NCI-H128 (cell line): ENCODE data around the gene KIF4A.
"Not testable (repeated sequence)": the region's sequence is repeated elsewhere in the genome, so short reads cannot be mapped to it uniquely, and the experiment has no call there.

Source experiments
- DNase-seq: peaks from one replicate; lab custom pipeline; 2025; ENCODE audit not compliant: unreplicated experiment; lab: John Stamatoyannopoulos, UW

Gene KIF4A

DNA sequence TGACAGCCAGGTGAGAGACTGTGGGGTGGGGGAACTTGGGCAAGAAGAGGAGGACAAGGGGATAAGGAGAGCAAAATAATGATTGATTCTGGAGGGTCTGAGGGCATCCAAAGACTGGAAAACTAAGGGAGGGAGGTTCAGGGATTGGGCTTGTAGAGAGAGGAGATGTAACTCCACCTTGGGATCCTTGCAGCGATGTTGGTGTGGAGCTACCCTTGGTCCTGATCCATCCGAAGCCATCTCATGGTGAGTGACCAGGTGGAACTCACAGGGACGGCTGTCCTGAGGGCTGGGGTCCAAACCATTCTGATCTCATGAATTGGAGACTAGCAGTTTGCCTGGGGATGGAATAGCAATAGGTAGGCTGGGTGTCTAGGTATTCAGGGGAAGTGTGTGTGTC lies 9.3 kb upstream of the KIF4A start:
- no peak for DNase-seq

DNA sequence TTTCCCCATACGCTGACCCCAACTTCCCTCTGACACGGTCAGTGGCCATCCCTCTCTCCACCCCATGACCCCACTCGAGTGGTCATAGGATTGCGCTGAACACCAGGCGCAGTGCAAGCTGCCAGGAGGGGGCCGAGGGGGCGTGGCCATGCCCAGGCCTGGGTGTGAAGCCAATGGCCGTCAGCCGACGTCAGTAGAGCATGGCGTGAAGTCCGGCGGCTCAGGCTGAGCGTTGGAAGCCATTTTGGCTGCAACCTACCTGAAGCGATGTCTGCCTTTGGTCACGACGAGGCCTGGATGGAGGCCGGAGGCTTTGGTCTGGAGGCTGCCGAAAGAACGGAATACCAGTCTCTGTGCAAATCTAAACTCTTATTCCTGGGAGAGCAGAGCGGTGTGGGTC lies 8.0 kb upstream of the KIF4A start, which contains the start of gene RAB41:
Gene RAB41 (plus strand): TSS at position 222 of the 400 bp plus-strand sequence. CDS start 46 bp downstream, at position 268.
- no peak for DNase-seq

DNA sequence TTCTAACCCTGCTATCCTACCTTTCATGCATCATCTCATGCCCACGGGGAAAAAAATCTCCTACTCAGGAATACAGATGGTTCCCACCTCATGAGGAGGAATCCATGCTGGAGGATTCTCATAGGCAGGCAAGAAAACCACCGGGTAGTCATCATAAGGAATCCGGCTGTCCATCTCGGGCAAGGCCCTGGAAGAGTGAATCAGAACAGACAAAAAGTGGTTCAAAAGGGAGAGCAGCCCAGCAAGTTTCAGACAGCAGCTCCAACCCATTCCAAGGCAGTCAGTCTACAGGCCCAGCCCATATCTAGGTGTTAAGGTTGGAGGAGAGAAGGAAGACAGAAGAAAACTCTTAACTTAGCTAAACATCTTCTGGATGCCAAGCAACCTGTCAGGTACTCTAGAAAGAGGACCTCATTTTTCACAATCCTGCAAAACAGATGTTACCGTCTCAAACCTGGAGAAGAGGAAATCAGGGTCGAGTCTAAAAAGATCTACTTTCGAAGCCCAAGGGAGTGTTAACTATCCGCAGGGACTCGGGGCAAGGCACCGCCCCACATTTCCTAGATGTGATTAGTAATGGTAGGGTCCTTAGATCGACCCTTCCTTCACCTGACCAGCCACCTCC lies 624 bp upstream of the KIF4A start:
- DNase-seq = no peak

DNA sequence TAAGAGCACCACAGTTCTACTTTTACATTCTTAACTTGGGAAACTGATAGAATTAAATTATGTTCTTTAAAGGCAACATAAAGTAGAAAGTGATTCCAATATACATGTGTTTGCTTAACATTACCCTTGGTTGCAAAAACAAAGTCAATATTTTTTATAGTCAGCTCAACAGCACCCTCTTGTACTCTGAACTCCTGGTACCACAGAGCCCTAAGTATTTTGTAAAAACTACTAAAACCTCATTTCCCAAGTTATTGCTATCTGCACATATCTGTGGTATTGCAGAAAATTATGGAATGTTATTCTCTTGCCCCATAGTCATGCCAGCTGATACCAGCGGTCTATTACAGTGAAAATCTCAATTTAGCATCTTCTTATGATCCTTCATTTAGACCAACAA lies 2.9 kb downstream of the KIF4A start:
- no peak for DNase-seq

DNA sequence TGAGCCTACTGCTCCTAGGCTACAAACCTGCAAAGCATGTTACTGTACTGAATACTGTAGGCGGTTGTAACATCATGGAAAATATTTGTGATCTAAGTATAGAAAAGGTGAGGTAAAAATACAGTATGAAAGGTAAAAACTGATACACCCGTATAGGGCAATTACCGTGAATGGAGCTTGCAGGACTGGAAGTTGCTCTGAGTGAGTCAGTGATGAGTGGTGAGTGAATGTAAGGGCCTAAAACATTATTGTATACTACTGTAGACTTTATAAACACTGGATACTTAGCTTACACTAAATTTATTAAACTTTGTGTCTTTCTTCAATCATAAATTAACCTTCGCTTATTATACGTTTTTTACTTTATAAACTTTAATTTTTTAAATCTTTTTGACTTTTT lies 3.7 kb downstream of the KIF4A start:
- DNase-seq = no peak

DNA sequence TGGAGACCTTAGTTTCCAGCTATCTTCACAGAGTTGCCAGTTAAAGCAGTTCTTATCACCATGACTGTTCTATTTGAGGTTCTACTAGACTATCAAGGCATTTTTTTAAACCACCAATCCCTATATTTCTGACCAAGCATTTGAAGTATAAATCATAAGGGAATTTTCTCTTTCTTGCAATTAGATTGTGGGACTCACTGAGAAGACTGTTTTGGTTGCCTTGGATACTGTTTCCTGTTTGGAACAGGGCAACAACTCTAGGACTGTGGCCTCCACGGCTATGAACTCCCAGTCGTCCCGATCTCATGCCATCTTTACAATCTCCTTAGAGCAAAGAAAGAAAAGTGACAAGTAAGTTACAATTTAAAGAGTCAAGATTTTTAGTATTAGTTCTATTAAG lies 11.8 kb downstream of the KIF4A start:
- no peak for DNase-seq

DNA sequence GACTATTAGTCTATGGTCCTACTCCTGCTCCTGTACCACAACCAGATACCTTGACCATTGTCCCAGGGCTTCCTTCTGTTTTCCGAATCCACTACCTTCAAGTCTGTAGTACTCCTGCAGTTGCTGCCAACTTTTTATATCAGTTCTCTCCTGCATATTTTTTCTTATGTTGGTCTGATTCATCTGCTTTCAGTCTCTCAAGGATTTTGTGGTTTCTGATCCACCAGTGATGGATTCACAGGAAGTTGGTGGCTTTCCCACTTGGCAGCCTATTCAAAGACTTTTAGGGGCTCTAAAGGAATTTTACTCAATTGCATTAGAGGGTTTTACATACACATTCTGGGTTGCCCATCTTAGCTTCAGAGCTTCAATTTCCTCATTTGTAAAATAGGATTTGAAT lies 23.6 kb downstream of the KIF4A start:
- DNase-seq = no peak

DNA sequence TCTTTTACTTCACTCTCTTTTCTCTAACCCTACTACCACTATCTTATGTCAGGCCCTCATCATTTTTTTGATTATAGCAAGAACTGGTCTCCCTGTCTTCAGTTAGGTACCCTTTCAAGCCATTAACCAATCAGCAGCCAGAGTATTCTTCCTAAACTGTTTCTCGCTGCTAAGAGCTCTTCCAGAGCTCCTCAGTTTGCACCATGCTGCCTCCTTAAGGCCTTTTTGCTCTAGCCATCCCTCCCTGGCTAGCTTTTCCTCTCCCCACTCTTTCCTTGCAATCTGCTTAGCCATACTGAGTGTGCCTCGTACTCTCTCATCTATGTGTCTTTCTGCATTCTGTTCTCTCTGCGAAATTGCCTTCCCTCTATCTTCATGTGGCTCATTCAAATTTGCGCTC lies 32.9 kb downstream of the KIF4A start:
- DNase-seq = no peak

DNA sequence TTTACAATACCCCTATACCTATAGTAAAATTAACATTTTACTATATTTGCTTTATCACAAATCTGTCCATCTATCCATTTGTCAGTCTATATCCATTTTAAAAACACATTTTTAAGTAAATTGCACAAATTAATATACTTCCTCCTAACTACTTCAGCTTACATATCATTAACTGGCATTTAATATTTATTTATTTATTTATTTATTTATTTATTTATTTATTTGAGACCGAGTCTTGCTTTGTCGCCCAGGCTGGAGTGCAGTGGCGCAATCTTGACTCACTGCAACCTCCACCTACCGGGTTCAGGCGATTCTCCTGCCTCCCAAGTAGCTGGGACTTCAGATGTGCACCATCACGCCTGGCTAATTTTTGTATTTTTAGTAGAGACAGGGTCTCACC lies 33.7 kb downstream of the KIF4A start:
- DNase-seq = not testable (repeated sequence)

DNA sequence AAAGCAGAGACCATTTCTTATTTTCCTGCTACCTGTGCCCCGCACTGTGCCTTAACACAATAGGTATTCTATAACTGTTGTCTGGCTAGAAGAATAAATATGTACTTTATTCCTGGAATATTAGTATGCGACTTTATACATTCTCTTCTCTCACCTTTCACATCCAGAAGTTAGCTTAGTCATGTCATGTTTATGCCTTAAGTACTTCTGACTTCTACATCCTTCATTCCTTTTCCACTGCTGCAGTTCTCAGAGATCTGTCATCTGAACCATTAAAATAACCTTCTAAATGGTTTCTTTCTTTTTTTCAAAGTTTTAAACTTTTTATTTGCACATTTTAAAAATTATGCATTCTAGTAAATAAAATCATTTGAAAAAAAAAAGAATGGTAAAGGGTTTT lies 34.4 kb downstream of the KIF4A start:
- DNase-seq = no peak

DNA sequence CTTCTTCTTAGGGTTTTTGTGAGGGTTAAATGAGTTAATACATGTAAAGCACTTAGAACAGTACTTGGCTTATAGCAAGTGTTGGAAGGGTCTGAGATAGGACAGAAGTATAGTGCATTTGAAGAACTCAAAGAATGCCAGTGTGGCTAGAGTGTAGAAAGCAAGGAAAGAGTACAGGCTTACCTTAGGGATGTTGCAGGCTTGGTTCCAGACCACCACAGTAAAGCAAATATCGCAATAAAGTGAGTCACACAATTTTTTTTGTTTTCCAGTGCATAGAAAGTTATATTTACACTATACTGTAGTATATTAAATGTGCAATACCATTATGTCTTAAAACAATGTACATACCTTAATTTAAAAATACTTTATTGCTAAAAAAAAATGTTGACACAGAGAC lies 41.3 kb downstream of the KIF4A start:
- no peak for DNase-seq

DNA sequence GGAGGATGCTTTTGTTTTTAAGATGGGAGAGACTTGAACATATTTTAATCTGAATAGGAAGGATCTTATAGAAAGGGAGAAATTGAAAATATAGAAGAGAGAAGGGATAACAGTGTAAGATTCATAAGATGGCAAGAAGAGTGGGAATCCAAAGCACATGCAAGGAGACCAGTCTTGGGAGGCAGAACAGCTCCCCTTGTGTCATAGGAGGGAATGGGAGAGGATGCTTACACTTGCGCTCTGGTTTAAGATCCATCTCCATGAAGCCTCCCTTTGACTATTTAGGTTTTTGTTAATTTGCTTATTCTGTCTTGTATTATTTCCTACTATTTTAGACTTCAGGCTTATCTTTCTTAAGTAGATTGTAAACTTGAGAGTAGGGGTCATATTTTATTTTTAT lies 42.7 kb downstream of the KIF4A start:
- no peak for DNase-seq

DNA sequence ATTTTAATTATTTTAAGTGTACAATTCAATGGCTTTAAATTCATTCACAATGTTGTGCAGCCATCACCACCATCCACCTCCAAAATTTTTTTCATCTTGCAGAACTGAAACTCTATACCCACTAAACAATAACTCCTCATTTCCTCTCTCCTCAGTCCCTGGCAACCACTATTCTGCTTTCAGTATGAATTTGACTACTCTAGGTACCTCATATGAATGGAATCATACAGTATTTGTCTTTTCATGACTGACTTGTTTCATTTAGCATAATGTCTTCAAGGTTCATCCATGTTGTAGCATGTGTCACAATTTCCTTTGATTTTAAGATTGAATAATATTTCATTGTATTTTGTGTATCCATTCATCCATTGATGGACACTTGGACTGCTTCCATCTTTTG lies 46.9 kb downstream of the KIF4A start:
- no peak for DNase-seq

DNA sequence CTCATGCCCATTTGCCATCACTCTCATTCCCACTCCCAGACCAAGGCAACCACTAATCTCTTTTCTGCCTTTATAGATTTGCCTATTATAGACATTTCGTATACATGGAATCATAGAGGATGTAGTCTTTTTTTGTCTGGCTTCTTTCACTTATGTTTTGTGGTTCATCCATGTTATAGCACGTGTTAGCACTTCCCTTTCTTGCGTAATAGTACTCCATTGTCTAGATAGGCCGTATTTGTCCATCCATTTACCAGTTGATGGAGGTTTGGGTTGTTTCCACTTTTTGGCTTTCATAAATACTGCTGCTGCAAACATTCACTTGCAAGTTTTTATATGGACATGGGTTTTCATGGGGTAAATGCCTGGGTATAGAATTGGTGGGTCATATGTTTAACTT lies 48.4 kb downstream of the KIF4A start:
- DNase-seq = no peak

DNA sequence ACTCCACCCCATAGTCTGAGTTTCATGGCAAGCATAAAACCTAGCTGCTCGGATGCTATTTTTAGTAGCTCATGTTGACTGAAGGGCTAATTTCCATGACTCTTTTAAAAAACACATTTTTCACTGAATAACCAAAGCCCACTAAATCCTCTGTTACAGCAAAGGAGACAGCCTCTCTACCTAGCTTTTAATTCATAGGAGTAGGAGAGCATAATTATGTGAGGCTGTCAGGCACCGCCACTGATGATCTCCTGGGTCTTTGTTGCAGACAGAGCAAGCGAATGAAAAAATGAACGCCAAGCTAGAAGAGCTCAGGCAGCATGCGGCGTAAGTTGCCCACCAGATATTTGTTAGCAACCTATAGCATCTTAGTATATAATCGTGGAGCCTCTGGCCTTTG lies 53.5 kb downstream of the KIF4A start:
- no peak for DNase-seq

DNA sequence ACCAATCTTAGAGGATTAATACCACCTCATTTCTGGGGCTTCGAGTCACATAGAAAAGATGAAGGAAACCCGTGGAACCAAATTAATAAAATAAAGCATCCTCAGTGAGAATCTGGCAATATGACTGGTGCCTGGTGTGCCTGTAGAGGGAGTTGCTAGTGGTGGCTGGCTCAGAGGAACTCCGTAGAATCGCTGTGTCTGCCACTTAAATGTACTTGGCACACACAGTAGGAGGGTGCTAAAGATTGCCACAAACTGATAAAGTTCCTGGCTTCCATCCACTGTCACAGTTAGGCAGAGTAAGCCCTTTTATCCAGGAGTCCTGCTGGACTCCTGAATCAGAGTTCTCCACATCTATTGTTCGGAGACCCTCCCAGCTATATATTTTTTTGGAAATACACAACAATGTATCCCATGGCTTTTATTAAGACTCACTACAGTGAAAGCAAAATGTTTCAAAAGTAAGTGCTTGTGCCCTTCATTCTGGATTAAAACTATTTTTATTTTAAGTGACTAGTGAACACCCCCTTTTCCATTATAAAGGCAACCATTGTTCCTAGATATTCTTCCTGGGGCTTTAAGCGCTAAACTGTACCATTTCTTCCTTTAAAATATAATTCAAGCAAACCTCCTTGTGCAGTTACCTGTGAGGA lies 56.6 kb downstream of the KIF4A start:
- no peak for DNase-seq

DNA sequence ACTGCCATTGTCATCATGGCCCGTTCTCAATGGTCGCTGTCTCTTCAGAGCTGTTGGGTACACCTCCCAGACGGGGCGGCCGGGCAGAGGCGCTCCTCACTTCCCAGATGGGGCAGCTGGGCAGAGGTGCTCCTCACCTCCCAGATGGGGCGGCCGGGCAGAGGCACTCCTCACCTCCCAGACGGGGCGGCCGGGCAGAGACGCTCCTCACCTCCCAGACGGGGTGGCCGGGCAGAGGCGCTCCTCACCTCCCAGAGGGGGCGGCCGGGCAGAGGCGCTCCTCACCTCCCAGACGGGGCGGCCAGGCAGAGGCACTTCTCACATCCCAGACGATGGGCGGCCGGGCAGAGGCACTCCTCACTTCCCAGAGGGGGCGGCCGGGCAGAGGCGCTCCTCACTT lies 58.9 kb downstream of the KIF4A start:
- DNase-seq = not testable (repeated sequence)

DNA sequence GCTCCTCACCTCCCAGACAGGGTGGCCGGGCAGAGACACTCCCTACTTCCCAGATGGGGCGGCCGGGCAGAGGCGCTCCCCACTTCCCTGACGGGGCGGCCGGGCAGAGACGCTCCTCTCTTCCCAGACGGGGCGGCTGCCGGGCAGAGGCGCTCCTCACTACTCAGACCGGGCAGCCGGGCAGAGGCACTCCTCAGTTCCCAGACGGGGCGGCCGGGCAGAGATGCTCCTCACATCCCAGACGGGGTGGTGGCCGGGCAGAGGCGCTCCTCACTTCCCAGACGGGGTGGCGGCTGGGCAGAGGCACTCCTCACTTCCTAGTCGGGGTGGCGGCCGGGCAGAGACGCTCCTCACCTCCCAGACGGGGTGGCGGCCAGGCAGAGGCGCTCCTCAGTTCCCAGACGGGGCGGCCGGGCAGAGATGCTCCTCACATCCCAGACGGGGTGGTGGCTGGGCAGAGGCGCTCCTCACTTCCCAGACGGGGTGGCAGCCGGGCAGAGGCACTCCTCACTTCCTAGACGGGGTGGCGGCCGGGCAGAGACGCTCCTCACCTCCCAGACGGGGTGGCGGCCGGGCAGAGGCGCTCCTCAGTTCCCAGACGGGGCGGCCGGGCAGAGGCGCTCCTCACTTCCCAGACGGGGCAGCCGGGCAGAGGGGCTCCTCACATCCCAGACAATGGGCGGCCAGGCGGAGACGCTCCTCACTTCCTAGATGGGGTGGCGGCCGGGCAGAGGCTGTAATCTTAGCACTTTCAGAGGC lies 59.6 kb downstream of the KIF4A start:
- not testable (repeated sequence) for DNase-seq

DNA sequence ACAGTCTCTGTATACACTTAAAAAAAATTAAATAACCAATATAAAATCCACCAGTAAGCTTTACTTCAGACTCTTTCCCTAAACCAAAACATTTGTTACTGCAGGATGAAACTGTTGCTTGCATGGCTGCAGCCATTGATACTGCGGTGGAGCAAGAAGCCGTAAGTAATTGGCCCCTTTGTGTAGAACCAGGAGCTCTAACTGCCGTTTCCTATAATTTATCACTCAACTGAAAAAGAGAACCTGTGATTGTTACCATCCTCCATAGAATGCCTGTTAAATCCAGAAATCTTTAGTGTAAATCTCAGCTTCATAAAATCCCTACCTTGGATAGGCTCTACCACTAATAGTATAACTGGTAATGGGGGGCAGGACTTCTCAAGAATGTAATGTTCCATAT lies 62.6 kb downstream of the KIF4A start:
- no peak for DNase-seq

DNA sequence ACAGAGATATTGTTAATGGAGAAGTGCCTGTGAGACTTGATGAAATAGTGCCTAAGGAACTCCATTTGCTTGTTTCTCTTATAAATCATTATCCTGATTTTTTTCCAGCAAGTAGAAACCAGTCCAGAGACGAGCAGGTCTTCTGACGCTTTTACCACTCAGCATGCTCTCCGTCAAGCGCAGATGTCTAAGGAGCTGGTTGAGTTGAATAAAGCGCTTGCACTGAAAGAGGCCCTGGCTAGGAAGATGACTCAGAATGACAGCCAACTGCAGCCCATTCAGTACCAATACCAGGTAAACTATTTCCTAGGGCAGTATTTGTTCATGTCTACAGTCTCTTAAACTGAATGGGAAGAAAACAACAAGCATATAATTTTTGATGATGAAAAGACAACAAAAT lies 63.6 kb downstream of the KIF4A start:
- DNase-seq = no peak

DNA sequence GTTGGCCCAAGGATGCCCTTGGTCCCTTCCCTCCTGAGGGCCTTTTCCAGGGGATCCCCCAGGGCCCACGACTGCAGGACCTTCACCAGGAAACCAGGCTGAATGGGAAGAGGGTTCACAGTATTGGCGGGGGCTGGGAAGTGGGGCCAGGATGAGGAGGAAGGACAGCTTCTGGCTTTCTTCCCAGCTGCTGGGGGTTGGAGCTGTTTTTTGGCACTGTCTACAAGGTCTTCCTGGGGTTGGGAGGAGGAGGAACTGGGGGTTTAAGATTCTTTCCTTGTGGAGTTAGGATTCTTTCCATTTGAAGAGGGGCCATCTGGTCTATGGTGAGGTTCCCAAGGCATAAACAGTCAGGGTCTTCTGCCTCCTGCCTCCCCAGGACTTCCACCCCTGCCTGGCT lies 64.8 kb downstream of the KIF4A start:
- no peak for DNase-seq

DNA sequence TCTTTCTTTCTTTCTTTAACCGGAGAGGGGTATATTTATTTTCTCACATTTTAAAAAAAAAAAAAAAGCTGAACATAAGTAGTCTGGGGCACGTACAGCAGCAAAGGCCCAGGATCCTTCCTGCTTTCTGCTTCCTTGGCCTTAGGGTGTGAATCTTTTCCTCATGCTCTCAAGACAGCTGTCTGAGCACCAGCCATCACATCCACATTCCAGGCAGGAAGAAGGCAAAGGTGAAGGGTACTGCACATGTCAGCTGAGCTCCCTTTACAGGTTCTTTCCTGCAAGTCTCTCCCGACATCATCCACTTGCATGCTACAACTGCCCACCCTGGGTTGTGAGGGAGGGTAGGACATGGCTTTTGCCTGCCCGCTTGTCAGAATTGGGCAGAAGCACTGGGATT lies 69.6 kb downstream of the KIF4A start:
- no peak for DNase-seq
